GM19467 (cell line): ENCODE results near the gene CDKN2B.
"Not testable (repeated sequence)": the region's sequence is repeated elsewhere in the genome, so short reads cannot be mapped to it uniquely, and the experiment has no call there.

Source experiments
- ATAC-seq: cut with Tn5 transposase; IDR thresholded peaks from one replicate; pipeline ENCODE4 v1.9.1; 2021; ENCODE audit warnings: mild to moderate bottlenecking, moderate library complexity; ENCODE audit not compliant: unreplicated experiment

Gene CDKN2B, protein sequence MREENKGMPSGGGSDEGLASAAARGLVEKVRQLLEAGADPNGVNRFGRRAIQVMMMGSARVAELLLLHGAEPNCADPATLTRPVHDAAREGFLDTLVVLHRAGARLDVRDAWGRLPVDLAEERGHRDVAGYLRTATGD

DNA sequence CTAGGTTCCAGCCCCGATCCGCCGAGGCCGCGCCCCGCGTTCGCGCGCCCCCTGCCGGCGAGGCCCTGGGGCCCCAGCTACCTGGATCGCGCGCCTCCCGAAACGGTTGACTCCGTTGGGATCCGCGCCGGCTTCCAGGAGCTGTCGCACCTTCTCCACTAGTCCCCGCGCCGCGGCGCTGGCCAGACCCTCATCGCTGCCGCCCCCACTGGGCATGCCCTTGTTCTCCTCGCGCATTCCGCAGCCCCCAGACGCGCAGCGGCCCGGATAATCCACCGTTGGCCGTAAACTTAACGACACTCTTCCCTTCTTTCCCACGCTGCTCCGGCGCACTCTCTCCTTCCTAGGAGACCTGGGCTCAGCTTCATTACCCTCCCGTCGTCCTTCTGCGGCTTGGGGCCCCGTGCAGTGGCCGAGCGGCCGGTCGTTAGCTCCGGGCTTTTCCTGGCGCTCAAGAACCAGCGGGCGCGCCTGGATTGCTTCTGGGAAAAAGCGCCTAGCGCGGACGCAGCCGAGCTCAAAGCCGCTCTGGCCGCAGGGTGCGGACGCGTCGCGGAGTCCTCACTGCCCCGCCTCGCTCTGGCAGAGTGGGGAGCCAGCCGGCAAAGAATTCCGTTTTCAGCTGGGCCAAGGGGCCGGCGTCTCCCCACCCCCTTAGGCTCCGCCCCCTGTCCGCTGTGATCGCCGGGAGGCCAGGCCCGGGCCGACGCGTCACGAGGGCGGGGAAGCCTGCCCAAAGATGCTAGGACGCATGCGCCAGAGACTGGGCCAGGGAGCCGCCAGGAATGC, at the start of gene CDKN2B:
Gene CDKN2B, minus strand, starts transcription at position 589 of the 789 bp plus-strand sequence. Its CDS starts 352 bp downstream, at position 237.
- ATAC-seq = peak; percentile 86

- ATAC-seq = not testable (repeated sequence)
These were observed 48.9 kb upstream of the CDKN2B start for GRCh38 chr9:22057972-22058371.

- no peak for ATAC-seq
These were observed 47.3 kb upstream of the CDKN2B start for GRCh38 chr9:22056402-22056801.

DNA sequence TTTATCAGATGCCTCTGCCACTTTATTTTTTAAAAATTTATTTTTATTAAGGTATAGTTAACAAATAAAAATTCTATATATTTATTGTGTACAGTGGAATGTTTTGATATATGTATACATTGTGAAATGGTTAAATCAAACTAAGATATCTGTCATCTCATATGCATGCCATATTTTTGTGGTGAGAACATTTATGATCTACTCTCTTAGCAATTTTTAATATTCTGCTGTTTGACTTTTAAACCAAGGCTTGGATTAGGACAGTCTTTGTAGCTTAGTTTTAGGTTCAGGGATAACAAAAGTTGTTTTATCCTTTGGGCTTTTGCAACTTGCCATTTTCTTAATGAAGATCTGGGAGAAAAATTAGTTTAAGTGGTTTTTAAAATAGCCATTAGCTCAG, 46.0 kb upstream of the CDKN2B start:
- no peak for ATAC-seq

DNA sequence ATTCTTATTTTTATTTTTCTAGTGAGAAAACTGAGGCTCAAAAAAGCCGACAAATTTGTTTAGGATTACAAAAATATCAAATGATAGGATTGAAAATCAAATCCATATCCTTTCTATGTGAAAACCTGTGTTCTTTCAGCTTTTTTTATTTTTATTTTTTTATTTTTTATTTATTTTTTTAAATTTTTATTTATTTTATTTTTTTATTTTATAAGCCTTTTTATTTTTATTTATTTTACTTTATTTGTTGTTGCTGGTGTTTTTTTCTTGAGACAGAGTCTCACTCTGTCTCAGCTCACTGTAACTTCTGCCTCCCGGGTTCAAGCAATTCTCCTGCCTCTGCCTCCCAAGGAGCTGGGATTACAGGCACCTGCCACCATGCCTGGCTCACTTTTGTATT, 45.4 kb upstream of the CDKN2B start:
- no peak for ATAC-seq

GRCh38 chr9:22054076-22054475, 45.0 kb upstream of the CDKN2B start:
- no peak for ATAC-seq

DNA sequence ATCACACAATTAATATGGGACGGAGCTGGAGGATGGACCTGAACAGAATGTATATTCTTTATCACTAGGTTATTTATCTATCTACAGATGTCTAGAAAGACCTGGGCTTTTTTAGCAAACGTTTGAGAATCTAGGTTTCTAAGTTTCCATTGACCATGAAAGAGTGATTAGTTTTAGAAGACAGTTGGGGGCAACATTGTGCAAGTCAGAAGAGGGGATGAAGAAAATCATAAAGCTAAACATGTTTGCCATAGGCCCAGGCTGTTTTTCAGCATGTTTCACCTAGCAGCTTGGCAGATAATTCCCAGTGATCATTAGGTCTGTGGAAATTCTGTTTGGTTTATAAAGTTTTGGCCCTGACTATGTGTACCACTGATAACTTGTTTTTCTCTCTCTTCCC, 44.1 kb upstream of the CDKN2B start:
- no peak for ATAC-seq

- ATAC-seq = no peak
These were observed 43.4 kb upstream of the CDKN2B start for GRCh38 chr9:22052376-22052945.

DNA sequence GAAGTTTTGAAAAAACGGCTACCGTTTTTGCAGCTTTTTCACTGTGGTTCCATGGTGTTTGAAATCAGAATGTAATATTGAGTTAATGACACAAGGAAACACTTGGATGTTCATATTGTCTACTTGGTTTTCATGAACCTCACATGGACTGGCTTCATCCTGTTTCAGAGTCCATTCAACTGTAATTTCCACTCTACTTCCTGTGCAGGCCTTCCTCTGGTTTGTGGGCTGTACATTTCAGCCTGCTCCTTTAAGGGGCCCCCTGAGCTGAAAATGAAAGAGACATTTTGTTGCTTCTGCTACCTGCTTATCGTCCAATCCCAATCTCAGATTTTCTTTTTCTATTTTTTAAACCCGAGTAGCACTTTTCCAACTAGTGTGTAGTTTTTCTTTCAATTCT, 41.8 kb upstream of the CDKN2B start:
- ATAC-seq = peak; percentile 75

- no peak for ATAC-seq
These were observed 40.3 kb upstream of the CDKN2B start for GRCh38 chr9:22049411-22049810.

DNA sequence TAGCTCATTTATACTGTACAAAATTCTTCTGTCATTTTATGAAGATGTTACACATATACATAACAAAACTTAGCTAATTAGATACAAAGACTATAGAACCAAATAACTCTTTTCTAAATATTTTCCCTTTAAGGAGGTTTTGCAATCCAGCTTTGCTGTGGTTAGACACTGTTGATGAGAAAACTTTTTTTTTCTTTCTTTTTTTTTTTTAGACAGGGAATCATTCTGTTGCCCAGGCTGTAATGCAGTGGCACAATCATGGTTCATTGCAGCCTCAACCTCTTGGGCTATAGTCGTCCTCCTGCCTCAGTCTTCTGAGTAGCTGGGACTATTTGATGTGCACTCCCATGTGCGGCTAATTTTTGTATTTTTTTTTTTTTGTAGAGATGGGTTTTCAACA, 38.5 kb upstream of the CDKN2B start:
- no peak for ATAC-seq

- no peak for ATAC-seq
These were observed 37.3 kb upstream of the CDKN2B start for GRCh38 chr9:22046243-22046885.

- no peak for ATAC-seq
These were observed 36.3 kb upstream of the CDKN2B start for GRCh38 chr9:22045423-22045822.

- no peak for ATAC-seq
These were observed 35.5 kb upstream of the CDKN2B start for GRCh38 chr9:22044583-22044982.

- no peak for ATAC-seq
These were observed 34.8 kb upstream of the CDKN2B start for GRCh38 chr9:22043928-22044327.

DNA sequence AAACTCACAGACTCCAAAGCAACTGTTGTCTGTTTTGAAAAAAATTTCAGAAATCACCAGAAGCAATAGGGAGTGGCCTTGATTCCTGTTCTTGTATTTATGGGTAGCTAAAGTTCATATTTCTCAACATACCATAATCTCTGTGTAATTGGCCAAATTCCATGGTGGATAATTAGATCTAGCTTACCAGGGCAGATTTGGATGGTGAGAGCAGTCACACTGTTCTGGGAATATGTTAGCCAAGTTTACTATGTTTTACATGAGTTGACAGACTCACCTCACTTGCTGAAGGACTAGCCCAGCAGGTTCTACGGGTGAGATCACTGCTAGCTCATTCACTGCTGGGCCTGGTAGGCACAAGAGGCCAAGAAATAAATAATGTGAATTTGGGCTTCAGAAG, 32.7 kb upstream of the CDKN2B start:
- no peak for ATAC-seq

GRCh38 chr9:22041344-22041743, 32.2 kb upstream of the CDKN2B start:
- ATAC-seq = no peak

DNA sequence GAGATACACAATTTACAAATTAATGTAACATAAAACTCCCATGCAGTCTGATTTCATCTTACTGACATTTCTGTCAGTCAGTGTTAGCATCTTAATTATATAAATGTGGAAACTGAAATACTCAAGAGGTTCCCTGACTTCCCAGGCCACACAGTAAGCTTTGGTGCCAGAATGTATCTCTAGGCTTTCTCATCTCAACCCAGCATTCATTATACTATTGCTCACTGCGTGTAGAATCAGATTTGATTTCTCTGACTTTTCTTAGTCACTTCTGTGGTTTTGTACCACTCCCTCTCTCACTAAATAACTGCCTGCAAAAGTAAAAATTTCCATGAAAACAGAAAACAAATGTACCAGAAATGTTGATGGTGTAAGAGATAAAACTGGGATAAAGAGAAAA, 31.7 kb upstream of the CDKN2B start:
- no peak for ATAC-seq

DNA sequence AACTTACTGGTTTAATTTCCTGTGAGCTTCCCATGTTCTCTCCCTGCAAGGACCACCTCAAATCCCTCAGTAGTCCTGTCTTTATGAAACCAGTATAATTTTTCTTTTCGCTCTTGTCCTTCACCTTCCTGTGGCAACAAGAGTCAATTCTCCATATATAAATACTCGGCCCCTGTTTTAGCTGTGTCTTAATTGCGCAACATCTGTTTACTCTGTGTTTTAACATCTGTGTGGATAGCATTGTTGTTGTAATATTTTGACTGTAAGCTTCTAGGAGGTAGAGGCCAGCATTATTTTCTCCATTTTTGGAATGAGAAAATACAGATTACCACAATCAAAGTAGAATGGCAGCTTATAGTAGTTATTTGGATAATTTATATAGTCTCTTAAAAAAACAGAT, 30.2 kb upstream of the CDKN2B start:
- ATAC-seq = no peak

- no peak for ATAC-seq
These were observed 29.0 kb upstream of the CDKN2B start for GRCh38 chr9:22037954-22038690.
